WI38 (cell line): ENCODE measurements around the gene SCARB1.

Experiments
- H3K4me3 ChIP-seq: 2 replicates; pipeline ENCODE4 v1.5.1; 2011; ENCODE audit warnings: low read depth, mild to moderate bottlenecking, control low read depth, low read length
- CTCF ChIP-seq: IDR thresholded peaks from 2 replicates; pipeline ENCODE4 v1.5.1; 2012; ENCODE audit warnings: low read depth, mild to moderate bottlenecking, control low read depth, low read length

SCARB1 gene

DNA sequence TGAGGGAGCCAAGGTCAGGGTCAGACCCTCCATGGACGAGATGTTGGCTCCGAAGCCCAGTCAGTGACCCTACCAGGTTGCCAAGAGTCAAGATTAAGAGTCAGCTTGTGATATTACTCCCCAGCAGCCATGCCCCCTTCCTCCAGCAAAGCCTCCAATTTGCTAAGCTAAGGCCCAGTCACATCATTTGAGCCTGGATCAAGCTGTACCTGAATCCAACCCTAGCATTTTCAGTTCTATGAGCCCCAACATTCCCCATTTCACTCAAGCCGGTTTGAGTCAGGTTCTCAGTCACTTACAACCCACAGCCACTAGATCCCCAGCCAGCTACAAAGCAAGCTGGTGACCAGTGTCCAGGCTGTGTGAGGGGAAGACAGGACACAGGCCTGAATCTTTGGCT is 49.9 kb downstream of the SCARB1 start:
- no peak for TF ChIP-seq CTCF
- no peak overlapping the region for H3K4me3 ChIP-seq

- H3K4me3 ChIP-seq = no peak overlapping the region
- TF ChIP-seq CTCF = no peak
These were observed 50.7 kb downstream of the SCARB1 start for GRCh38 chr12:124812979-124813378.

DNA sequence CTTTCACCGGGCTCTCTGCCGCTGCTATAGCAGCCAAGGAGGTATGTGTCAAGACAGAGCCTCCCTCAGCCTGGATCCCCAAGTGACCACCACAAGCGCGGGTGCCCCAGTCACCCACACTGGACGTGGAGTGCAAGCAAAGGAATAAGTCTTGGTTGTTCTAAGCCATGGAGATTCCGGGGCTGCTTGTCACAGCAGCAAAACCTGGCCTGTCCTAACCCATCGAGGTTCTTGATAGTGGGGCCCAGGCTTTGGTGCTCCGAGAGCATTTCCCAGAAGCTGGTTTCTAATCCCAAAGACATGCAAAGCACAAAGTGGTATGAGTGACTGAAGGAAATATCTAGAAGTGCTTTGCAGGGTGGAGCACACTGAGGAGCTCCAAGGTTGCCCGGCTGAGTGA is 51.3 kb downstream of the SCARB1 start:
- no peak for TF ChIP-seq CTCF
- H3K4me3 ChIP-seq = no peak overlapping the region

DNA sequence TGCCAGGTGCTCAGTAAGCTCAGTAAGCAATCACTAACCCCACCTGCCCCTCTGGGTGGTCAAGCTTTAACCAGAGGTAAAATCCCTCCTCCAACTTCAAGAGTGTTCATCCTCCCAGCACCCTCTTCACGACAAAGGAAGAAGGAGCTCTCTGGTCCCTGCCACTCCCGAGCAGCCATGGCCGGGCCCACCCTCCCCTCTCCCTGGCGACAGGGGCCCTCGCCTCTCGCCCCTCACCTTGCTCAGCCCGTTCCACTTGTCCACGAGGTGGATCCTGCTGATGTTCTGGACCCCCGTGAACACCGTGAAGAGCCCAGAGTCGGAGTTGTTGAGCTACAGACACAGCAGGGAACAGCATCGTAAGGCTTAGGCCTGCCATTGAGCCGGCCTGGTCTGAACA is 52.0 kb downstream of the SCARB1 start:
- no peak overlapping the region for H3K4me3 ChIP-seq
- no peak for TF ChIP-seq CTCF

DNA sequence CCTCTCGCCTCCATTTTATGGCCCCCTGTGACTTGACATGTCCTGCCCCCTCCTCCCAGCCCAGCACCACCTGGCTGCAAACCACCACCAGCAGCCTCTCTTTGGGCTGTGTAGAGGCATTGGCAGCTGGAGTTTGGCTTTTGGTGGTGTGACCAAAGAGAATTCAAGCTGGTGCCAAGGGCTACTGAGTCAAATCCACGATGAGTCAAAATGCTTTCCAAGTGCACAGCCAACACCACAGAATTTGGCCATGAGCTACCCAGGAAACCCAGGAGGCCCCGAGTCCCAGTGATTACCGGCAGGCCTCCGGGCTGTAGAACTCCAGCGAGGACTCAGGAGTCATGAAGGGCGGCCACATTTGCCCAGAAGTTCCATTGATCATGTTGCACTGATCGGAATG is 53.8 kb downstream of the SCARB1 start:
- no peak overlapping the region for H3K4me3 ChIP-seq
- TF ChIP-seq CTCF = no peak

DNA sequence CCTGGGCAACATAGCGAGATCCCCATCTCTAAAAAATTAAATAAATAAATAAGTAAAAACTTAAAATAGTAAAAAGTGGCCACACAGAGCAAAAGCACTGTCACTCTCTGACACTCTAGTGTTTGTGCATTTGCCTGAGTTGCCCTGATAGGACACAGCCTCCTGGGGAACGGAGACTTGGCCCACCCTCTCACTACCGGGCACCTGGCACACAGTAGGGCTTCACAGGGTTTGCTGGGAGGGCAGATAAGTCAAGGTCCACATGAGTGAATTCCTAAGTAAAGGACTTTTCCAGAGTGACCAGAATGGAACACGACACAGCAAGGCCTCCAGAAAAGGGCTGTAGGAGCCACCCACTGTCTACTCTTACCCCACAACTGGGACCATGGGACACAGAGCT is 54.3 kb downstream of the SCARB1 start:
- TF ChIP-seq CTCF = no peak
- no peak overlapping the region for H3K4me3 ChIP-seq

- no peak for TF ChIP-seq CTCF
- no peak overlapping the region for H3K4me3 ChIP-seq
These were observed 55.4 kb downstream of the SCARB1 start for GRCh38 chr12:124808272-124808671.
